ENCODE measurements around the gene DIAPH2.

DIAPH2 gene

DNA sequence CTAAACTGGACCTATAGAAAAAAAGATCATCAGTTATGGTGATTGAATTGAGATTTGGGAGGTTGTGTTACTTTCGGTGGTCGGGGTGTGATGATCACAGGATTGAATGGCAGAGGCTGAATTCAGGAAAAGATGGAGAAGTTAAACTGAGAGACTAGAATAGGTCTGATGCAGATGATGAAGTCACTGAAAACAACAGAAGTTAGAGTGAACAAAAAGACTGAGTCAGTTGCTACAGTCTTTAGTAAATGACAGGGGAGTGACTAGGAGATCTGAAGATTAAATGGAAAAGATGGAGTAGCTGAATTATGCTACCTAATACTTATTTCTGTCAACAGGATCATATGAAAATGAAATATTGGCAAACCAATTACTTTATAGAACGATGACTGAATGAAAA is 362.2 kb downstream of the DIAPH2 start:
- no peaks in the 10 kb centered on the region for H3K36me3 ChIP-seq (ENCODE audit: control insufficient read depth in 5 of 5, insufficient read depth in 5 of 5, low read length in 5 of 5)
- no peak overlapping the region for H3K27ac ChIP-seq (ENCODE audit: low read depth, low read length)
- no peak overlapping the region for H3K9ac ChIP-seq (ENCODE audit: low read length in 5 of 5)
- peaks cover 0 to 1% (median 0%) of the 10 kb centered on the region in 5 donors for H3K27me3 ChIP-seq (ENCODE audit: control insufficient read depth in 5 of 5, insufficient read depth in 4 of 5, low read length in 5 of 5)
- H3K9me3 ChIP-seq (ENCODE audit: control insufficient read depth in 5 of 5, low read length in 5 of 5), result no peaks in the 10 kb centered on the region
- no peaks in the 10 kb centered on the region for H3K4me1 ChIP-seq (ENCODE audit: control insufficient read depth in 5 of 5, insufficient read depth in 5 of 5, low read length in 5 of 5)
- H3K4me3 ChIP-seq (ENCODE audit: low read depth in 1 of 5, low read length in 5 of 5), result no peak overlapping the region

DNA sequence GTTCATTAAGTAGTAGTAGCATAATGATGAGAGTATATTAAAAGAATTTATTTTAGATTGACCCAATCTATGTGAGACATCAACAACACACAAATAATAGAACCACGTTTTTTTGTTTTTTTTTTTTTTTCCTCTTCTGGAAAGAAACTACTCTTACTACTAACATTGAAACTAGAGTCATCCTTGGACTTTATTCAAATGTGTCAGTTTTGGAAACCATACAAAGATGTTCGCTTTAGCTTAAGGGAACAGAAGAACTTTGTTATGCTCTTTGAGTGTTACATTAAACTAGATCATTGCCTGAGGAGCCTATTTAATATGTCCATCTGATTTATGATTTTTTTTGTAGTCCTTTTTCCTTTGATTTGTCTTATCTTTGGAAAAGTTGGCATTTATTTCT is 365.8 kb downstream of the DIAPH2 start:
- Histone ChIP-seq H3K4me1 (ENCODE audit: control insufficient read depth in 5 of 5, insufficient read depth in 5 of 5, low read length in 5 of 5) (no peaks in the 10 kb centered on the region), H3K4me3 (ENCODE audit: low read depth in 1 of 5, low read length in 5 of 5) (no peak overlapping the region), H3K9me3 (ENCODE audit: control insufficient read depth in 5 of 5, low read length in 5 of 5) (no peaks in the 10 kb centered on the region), H3K36me3 (ENCODE audit: control insufficient read depth in 5 of 5, insufficient read depth in 5 of 5, low read length in 5 of 5) (no peaks in the 10 kb centered on the region), H3K9ac (ENCODE audit: low read length in 5 of 5) (no peak overlapping the region), H3K27me3 (ENCODE audit: control insufficient read depth in 5 of 5, insufficient read depth in 4 of 5, low read length in 5 of 5) (peaks cover 0 to 3% (median 0%) of the 10 kb centered on the region in 5 donors), H3K27ac (ENCODE audit: low read depth, low read length) (no peak overlapping the region)

DNA sequence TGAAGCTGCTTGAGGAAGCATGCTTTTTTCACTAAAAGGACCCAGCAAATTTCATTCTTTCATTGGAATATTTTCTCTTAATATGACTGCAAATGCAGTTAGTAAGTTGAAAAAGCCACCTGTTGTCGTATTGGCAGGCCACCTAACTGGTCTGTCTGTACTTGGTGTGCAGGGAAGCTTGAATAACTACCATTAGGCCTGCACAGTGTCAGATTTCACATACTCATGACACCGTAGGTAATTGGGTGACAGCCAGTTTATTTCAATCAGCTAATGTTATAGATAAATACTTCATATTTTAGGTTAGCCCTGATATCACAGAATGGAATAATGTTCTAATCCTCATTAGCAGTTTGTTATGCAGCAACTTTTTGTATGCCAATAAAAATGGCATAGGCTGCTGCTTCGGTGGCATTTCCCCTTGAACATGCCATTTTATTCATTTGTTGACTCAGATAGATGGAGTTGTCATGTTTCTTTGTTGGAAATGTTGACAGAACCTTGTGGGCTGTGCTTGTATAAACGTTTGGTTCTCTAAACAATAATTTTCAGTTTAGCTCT is 372.8 kb downstream of the DIAPH2 start:
- no peak overlapping the region for H3K27ac ChIP-seq (ENCODE audit: low read depth, low read length)
- H3K4me1 ChIP-seq (ENCODE audit: control insufficient read depth in 5 of 5, insufficient read depth in 5 of 5, low read length in 5 of 5), result no peaks in the 10 kb centered on the region
- H3K36me3 ChIP-seq (ENCODE audit: control insufficient read depth in 5 of 5, insufficient read depth in 5 of 5, low read length in 5 of 5), result no peaks in the 10 kb centered on the region
- no peaks in the 10 kb centered on the region for H3K9me3 ChIP-seq (ENCODE audit: control insufficient read depth in 5 of 5, low read length in 5 of 5)
- H3K9ac ChIP-seq (ENCODE audit: low read length in 5 of 5), result no peak overlapping the region
- peaks cover 0 to 3% (median 0%) of the 10 kb centered on the region in 5 donors for H3K27me3 ChIP-seq (ENCODE audit: control insufficient read depth in 5 of 5, insufficient read depth in 4 of 5, low read length in 5 of 5)
- H3K4me3 ChIP-seq (ENCODE audit: low read depth in 1 of 5, low read length in 5 of 5), result no peak overlapping the region

DNA sequence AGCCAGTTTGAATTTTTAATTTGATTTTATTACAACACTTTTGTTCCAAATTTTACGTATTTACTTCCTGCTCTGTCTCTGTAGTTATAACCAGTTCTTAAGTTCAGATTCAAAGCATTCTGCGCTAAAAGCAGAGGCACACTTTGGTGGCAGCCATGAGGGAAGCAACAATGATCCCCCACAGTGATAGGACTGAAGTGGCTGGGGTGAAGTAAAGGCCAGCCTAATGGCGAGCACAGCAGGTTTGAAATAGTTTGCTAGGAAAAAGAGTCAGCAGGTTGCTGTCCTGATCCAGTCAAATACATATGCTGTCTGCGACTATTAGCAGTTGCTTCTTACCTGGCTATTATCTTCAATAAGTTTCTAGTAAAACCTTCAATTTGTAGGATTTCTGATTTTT is 375.4 kb downstream of the DIAPH2 start:
- Histone ChIP-seq H3K9ac (ENCODE audit: low read length in 5 of 5) (no peak overlapping the region), H3K27me3 (ENCODE audit: control insufficient read depth in 5 of 5, insufficient read depth in 4 of 5, low read length in 5 of 5) (peaks cover 0 to 3% (median 0%) of the 10 kb centered on the region in 5 donors), H3K4me1 (ENCODE audit: control insufficient read depth in 5 of 5, insufficient read depth in 5 of 5, low read length in 5 of 5) (no peaks in the 10 kb centered on the region), H3K9me3 (ENCODE audit: control insufficient read depth in 5 of 5, low read length in 5 of 5) (no peaks in the 10 kb centered on the region), H3K36me3 (ENCODE audit: control insufficient read depth in 5 of 5, insufficient read depth in 5 of 5, low read length in 5 of 5) (no peaks in the 10 kb centered on the region), H3K27ac (ENCODE audit: low read depth, low read length) (no peak overlapping the region), H3K4me3 (ENCODE audit: low read depth in 1 of 5, low read length in 5 of 5) (no peak overlapping the region)

DNA sequence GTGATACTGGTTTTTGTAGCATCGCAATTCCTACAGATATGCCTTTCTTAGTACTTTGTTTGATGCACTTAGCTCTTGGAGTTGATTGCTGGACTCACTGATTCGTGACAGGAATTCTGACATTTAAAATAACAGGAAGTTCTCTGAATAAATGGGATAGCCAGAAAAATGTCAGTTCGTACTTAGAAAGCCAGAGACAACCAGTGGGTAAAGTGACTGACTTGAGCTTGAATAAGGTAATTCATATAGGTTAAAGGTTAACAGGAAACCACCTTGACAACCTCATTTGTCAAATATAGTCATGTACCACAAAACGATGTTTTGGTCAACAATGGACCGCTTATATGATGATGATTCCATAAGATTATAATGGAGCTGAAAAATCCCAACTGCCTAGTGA is 380.4 kb downstream of the DIAPH2 start:
- Histone ChIP-seq H3K9ac (ENCODE audit: low read length in 5 of 5) (no peak overlapping the region), H3K4me3 (ENCODE audit: low read depth in 1 of 5, low read length in 5 of 5) (no peak overlapping the region), H3K9me3 (ENCODE audit: control insufficient read depth in 5 of 5, low read length in 5 of 5) (no peaks in the 10 kb centered on the region), H3K27ac (ENCODE audit: low read depth, low read length) (no peak overlapping the region), H3K27me3 (ENCODE audit: control insufficient read depth in 5 of 5, insufficient read depth in 4 of 5, low read length in 5 of 5) (peaks cover 0 to 4% (median 0%) of the 10 kb centered on the region in 5 donors), H3K36me3 (ENCODE audit: control insufficient read depth in 5 of 5, insufficient read depth in 5 of 5, low read length in 5 of 5) (no peaks in the 10 kb centered on the region), H3K4me1 (ENCODE audit: control insufficient read depth in 5 of 5, insufficient read depth in 5 of 5, low read length in 5 of 5) (no peaks in the 10 kb centered on the region)

DNA sequence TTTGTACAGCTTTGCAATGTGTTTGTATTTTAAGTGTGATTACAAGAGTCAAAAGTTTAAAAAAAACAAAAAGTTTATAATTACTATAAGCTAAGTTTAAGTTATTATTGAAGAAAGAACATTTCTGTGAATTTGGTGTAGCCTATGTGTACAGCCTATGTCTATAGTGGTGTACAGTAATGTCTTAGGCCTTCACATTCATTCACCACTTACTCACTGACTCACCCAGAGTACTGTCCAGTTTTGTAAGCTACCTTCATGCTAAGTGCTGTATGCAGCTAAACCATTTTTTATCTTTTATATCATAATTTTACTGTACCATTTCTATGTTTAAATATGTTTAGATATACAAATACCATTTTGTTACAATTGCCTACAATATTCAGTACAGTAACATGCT is 381.3 kb downstream of the DIAPH2 start:
- Histone ChIP-seq H3K36me3 (ENCODE audit: control insufficient read depth in 5 of 5, insufficient read depth in 5 of 5, low read length in 5 of 5) (no peaks in the 10 kb centered on the region), H3K4me1 (ENCODE audit: control insufficient read depth in 5 of 5, insufficient read depth in 5 of 5, low read length in 5 of 5) (no peaks in the 10 kb centered on the region), H3K9me3 (ENCODE audit: control insufficient read depth in 5 of 5, low read length in 5 of 5) (no peaks in the 10 kb centered on the region), H3K27me3 (ENCODE audit: control insufficient read depth in 5 of 5, insufficient read depth in 4 of 5, low read length in 5 of 5) (peaks cover 0 to 4% (median 0%) of the 10 kb centered on the region in 5 donors), H3K27ac (ENCODE audit: low read depth, low read length) (no peak overlapping the region), H3K4me3 (ENCODE audit: low read depth in 1 of 5, low read length in 5 of 5) (no peak overlapping the region), H3K9ac (ENCODE audit: low read length in 5 of 5) (no peak overlapping the region)

DNA sequence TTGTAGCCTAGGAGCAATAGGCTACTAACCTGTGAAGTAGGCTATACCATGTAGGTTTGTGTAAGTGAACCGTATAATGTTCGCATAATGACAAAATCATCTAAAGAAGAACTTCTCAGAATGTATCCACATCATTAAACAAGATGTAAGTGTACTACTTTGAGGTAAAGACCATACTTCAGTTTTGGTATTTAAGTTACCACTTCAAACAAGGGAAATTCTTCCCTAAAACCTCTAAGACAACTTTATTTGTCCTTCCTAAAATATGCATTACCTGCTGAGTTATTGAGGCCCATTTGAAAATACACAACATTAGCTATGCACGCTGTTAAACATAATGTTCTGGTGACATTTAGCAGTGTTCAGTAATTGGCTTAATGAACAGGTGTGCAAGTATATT is 381.7 kb downstream of the DIAPH2 start:
- Histone ChIP-seq H3K4me3 (ENCODE audit: low read depth in 1 of 5, low read length in 5 of 5) (no peak overlapping the region), H3K9me3 (ENCODE audit: control insufficient read depth in 5 of 5, low read length in 5 of 5) (no peaks in the 10 kb centered on the region), H3K36me3 (ENCODE audit: control insufficient read depth in 5 of 5, insufficient read depth in 5 of 5, low read length in 5 of 5) (no peaks in the 10 kb centered on the region), H3K27ac (ENCODE audit: low read depth, low read length) (no peak overlapping the region), H3K27me3 (ENCODE audit: control insufficient read depth in 5 of 5, insufficient read depth in 4 of 5, low read length in 5 of 5) (peaks cover 0 to 4% (median 0%) of the 10 kb centered on the region in 5 donors), H3K9ac (ENCODE audit: low read length in 5 of 5) (no peak overlapping the region), H3K4me1 (ENCODE audit: control insufficient read depth in 5 of 5, insufficient read depth in 5 of 5, low read length in 5 of 5) (no peaks in the 10 kb centered on the region)

DNA sequence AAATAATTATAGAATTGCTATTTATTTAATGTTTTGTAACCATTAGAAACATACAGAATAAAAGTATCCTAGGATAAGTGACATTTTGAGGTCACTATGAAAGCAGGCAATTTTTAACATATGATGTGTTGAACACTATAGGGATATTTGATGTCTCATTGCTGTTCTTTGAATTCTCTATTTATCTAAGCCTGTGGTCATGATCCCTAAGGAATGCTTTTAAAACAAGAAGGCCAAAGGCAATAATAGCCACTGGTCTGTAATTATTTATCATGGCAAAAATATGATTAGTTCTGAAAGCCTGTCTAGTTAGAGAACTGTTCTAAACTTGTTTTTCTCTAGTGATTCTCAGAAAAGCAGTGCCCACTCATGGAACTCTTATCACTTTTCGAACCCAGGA is 385.7 kb downstream of the DIAPH2 start:
- H3K27ac ChIP-seq (ENCODE audit: low read depth, low read length), result no peak overlapping the region
- H3K4me3 ChIP-seq (ENCODE audit: low read depth in 1 of 5, low read length in 5 of 5), result no peak overlapping the region
- no peaks in the 10 kb centered on the region for H3K9me3 ChIP-seq (ENCODE audit: control insufficient read depth in 5 of 5, low read length in 5 of 5)
- peaks cover 0 to 6% (median 0%) of the 10 kb centered on the region in 5 donors for H3K36me3 ChIP-seq (ENCODE audit: control insufficient read depth in 5 of 5, insufficient read depth in 5 of 5, low read length in 5 of 5)
- no peaks in the 10 kb centered on the region for H3K4me1 ChIP-seq (ENCODE audit: control insufficient read depth in 5 of 5, insufficient read depth in 5 of 5, low read length in 5 of 5)
- H3K9ac ChIP-seq (ENCODE audit: low read length in 5 of 5), result no peak overlapping the region
- H3K27me3 ChIP-seq (ENCODE audit: control insufficient read depth in 5 of 5, insufficient read depth in 4 of 5, low read length in 5 of 5), result no peaks in the 10 kb centered on the region

DNA sequence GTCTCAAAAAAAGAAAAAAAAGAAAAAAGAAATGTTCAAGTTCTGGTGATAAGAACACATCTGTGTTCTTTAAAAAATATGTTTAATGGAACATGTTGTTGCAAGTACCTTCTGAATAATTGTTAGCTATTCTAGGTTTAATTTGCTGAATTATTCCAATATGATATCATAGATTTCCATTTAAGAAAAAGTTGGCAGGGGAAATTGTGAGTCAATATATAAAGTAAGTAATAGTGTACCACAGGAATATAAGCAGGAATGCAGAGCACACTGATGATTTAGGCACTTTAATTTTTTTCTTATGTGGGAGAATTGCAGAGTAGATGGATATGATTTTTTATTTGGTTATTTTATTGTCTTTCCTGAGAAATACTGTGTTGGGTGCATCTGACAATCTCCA is 389.8 kb downstream of the DIAPH2 start:
- Histone ChIP-seq H3K9ac (ENCODE audit: low read length in 5 of 5) (no peak overlapping the region), H3K36me3 (ENCODE audit: control insufficient read depth in 5 of 5, insufficient read depth in 5 of 5, low read length in 5 of 5) (peaks cover 0 to 7% (median 0%) of the 10 kb centered on the region in 5 donors), H3K27me3 (ENCODE audit: control insufficient read depth in 5 of 5, insufficient read depth in 4 of 5, low read length in 5 of 5) (peaks cover 0 to 4% (median 0%) of the 10 kb centered on the region in 5 donors), H3K4me3 (ENCODE audit: low read depth in 1 of 5, low read length in 5 of 5) (no peak overlapping the region), H3K9me3 (ENCODE audit: control insufficient read depth in 5 of 5, low read length in 5 of 5) (no peaks in the 10 kb centered on the region), H3K27ac (ENCODE audit: low read depth, low read length) (no peak overlapping the region), H3K4me1 (ENCODE audit: control insufficient read depth in 5 of 5, insufficient read depth in 5 of 5, low read length in 5 of 5) (no peaks in the 10 kb centered on the region)

DNA sequence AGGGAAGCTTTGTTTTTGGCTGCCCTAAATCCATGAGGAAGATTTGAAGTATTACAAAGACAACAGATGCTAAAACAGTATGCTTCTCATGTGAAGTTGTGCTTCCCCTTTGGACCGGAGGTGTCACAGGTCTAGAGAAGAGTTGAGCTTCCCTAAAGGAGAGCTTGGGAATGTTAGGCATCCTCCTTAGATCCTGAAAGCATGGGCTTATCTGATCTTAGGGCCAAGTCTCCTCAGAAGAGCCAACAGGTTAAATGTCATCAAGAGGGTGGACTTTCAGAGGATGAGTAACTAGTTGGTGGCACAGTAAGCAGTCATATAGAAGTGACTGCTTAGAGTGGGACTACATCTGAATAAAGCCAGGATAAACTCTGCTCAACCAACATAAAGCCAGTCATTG is 404.5 kb downstream of the DIAPH2 start:
- Histone ChIP-seq H3K4me1 (ENCODE audit: control insufficient read depth in 5 of 5, insufficient read depth in 5 of 5, low read length in 5 of 5) (no peaks in the 10 kb centered on the region), H3K27me3 (ENCODE audit: control insufficient read depth in 5 of 5, insufficient read depth in 4 of 5, low read length in 5 of 5) (no peaks in the 10 kb centered on the region), H3K9ac (ENCODE audit: low read length in 5 of 5) (no peak overlapping the region), H3K36me3 (ENCODE audit: control insufficient read depth in 5 of 5, insufficient read depth in 5 of 5, low read length in 5 of 5) (peaks cover 0 to 4% (median 0%) of the 10 kb centered on the region in 5 donors), H3K27ac (ENCODE audit: low read depth, low read length) (no peak overlapping the region), H3K9me3 (ENCODE audit: control insufficient read depth in 5 of 5, low read length in 5 of 5) (no peaks in the 10 kb centered on the region), H3K4me3 (ENCODE audit: low read depth in 1 of 5, low read length in 5 of 5) (no peak overlapping the region)

Measured in subcutaneous abdominal adipose tissue (tissue), 5 donors.